GM21360 (cell line): ENCODE data around the gene RBM15.

Experiments
- ATAC-seq: cut with Tn5 transposase; IDR thresholded peaks from one replicate; pipeline ENCODE4 v1.9.1; 2021; ENCODE audit warnings: mild to moderate bottlenecking, moderate library complexity; ENCODE audit not compliant: unreplicated experiment

The RBM15 gene

GRCh38 chr1:110319332-110320167 lies 19.6 kb upstream of the RBM15 start:
- no peak for ATAC-seq

DNA sequence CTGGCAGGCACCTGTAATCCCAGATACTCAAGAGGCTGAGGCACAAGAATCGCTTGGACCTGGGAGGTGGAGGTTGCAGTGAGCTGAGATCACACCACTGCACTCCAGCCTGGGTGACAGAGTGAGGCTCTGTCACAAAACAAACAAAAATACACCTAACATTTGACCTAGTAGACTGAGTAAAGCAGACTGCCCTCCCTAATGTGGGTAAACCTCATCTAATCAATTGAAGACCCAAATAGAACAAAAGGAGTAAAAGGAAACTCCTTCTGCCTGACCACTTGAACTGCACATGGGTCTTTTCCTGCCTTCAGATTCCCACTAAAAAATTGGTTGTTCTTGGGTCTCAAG lies 19.0 kb upstream of the RBM15 start:
- ATAC-seq, result no peak

- ATAC-seq, result no peak
These were observed 18.1 kb upstream of the RBM15 start for GRCh38 chr1:110321045-110321444.

GRCh38 chr1:110321846-110322245 lies 17.3 kb upstream of the RBM15 start:
- ATAC-seq, result no peak

GRCh38 chr1:110324667-110325066 lies 14.5 kb upstream of the RBM15 start:
- no peak for ATAC-seq

DNA sequence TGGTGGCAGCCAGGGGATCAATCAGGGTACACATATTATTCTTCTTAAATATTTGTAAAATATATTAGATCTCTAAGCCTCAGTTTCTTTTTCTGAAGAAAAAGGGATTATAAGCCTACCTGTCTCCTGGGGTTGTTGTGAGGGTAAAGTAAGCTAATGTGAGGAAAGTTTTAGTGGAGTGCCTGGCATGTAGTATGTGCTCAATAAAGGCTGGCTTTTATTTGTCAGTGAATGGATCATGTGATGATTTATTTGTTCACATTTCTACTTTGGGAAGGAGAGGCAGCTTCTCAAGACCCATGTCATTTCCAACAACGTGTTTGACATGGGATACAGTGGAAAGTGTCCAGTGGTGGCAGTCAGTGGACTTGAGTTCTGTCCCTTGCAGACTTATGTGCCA lies 12.4 kb upstream of the RBM15 start:
- no peak for ATAC-seq

DNA sequence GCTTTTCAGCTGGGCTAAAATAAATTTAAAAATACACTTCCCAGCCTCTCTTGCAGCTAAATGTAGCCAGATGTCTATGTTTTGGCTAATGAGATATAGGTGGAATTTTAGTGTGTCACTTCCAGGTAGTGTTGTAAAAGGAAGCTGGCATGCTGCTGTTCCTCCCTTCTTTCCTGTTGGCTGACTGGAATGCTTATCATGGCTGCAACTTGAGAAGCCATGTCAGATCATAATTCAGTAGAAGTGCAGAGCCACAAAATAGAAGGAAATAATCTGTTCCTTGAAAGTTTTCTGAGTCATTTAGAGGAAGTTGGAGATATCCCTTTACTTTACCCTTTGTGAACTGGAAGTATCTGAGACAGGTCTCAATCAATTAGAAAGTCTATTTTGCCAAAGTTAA lies 10.9 kb upstream of the RBM15 start:
- no peak for ATAC-seq

GRCh38 chr1:110328700-110329099 lies 10.5 kb upstream of the RBM15 start:
- ATAC-seq, result no peak

GRCh38 chr1:110335265-110335664 lies 3.9 kb upstream of the RBM15 start:
- ATAC-seq, result no peak

DNA sequence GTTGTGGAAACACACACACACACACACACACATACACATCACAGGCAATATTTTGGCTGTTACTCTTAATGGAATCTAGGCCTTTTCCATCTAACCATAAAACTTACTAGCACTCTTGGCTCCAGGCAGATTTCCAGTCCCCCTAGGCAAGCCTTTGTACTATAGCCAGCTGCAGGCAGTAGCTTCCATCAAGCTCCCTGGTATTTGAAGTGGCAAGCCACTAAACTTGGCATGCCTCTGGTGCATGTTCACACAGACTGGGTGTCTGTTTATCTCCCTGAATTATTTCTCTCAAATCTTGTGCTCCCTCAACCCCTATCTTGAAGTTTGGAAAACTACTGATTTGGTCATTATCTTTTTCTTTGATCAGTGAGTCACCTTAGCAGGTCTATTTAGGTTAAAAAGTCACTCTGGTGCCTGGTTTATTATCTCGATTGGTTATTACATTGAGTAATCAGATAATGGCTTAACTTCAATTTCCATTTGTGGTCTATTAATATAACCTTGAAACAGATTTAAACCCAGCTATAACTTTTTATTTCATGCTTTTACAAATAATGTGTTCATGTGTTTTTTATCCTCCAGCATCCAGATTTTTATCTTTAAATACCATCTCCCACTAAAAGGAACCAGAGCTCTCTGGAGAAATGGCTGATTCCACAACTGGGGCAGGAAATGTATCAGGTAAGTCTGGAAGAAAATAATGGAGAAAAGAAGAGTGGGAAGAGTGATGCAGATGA lies 2.7 kb upstream of the RBM15 start:
- no peak for ATAC-seq

DNA sequence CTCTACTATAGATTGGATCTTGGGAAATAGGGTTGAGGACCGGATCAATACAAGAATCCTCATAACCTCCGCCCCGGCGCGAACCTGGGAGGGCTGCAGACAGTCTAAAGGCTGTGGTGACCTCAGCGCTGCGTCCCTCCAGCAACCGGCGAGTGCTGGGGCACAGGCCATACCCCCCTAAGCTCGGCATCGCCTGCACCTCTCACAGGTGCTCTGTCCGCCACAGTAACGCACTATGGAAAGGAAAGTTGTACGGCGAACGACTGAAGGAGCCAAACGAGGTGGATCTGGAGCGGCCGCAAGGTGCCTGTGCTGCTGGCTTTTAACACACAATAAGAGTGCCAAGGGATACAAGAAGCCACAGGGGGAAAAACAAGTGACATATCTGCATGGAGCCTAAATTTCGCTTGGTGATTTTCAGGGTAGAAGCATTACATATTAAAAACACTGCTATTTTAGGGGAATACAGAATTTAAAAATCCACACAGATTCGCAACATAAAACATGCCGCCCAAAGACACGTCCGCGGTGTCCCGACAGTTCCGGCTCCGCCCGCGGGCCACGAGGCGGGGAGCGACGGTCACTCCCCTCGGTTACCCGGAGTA lies 1.4 kb upstream of the RBM15 start:
- ATAC-seq, result no peak

DNA sequence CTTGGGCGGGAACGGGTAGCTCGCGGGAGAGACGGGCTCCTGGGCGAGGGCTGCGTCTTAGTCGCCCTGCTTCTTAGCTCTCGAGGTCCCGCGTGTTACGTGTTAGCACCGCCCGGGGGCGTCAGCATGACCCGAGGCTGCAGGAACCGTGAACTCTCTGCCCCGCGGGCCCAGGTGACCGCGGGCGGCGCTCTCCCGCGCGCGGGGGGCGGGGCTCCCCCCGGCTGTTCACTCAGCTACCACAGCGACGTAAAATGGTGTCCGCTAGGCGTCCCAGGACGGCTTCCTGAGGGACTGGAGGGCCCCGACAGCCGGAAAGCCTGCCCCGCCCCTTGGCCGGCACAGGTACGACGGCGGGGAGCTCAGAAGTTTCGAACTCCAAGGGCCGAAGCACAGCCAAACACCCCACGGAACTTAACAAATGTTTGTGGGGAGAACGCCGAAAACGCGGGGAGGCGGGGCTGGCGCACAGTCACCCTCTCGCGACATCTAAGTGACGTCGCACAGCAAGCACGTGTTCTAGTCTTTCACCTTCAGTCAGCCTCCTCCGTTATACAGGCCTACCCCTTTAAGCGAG lies 780 bp upstream of the RBM15 start:
- peak; percentile 63 for ATAC-seq

- no peak for ATAC-seq
These were observed 430 bp downstream of the RBM15 start for GRCh38 chr1:110339407-110340206.

DNA sequence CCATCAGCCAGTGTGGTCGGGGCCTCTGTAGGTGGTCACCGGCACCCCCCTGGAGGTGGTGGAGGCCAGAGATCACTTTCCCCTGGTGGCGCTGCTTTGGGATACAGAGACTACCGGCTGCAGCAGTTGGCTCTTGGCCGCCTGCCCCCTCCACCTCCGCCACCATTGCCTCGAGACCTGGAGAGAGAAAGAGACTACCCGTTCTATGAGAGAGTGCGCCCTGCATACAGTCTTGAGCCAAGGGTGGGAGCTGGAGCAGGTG lies 961 bp downstream of the RBM15 start:
- no peak for ATAC-seq

GRCh38 chr1:110341146-110341871 lies 2.1 kb downstream of the RBM15 start:
- no peak for ATAC-seq

DNA sequence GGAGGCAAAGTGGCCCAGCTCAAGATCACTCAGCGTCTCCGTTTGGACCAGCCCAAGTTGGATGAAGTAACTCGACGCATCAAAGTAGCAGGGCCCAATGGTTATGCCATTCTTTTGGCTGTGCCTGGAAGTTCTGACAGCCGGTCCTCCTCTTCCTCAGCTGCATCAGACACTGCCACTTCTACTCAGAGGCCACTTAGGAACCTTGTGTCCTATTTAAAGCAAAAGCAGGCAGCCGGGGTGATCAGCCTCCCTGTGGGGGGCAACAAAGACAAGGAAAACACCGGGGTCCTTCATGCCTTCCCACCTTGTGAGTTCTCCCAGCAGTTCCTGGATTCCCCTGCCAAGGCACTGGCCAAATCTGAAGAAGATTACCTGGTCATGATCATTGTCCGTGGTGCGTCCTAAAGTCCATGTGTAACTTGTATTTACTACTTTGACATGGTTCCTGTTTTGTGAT lies 2.7 kb downstream of the RBM15 start:
- no peak for ATAC-seq

GRCh38 chr1:110343249-110343648 lies 4.1 kb downstream of the RBM15 start:
- no peak for ATAC-seq

GRCh38 chr1:110344152-110344551 lies 5.0 kb downstream of the RBM15 start:
- no peak for ATAC-seq

DNA sequence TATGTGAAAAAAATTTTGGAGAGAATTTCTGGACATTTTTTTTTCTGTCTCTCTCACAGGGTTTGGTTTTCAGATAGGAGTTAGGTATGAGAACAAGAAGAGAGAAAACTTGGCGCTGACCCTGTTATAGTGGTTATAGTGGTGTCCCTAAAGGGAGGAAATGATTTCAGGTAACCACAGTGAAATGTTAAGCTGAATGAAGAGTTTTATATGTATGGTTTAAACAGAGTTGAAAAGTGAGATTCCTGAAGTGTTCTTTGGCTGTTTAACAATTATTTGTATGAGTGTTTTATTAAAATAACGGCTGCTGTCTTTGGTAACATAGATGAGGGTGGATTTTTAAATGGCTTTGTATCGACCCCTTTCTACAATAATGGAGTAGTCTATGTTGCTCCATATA lies 6.3 kb downstream of the RBM15 start:
- no peak for ATAC-seq

GRCh38 chr1:110346690-110347089 lies 7.5 kb downstream of the RBM15 start:
- no peak for ATAC-seq
